Measurements from ENCODE around the gene GPANK1. TPM values are rescaled to one million over a fixed set of nuclear protein-coding genes. Genes with fewer than 3 reads are reported as not detected.

The GPANK1 gene
- total and polyA plus RNA-seq, 2 donors (not counting 1 experiment from before 2014, with no cell fraction given), result 22.6 to 24.3 TPM

DNA sequence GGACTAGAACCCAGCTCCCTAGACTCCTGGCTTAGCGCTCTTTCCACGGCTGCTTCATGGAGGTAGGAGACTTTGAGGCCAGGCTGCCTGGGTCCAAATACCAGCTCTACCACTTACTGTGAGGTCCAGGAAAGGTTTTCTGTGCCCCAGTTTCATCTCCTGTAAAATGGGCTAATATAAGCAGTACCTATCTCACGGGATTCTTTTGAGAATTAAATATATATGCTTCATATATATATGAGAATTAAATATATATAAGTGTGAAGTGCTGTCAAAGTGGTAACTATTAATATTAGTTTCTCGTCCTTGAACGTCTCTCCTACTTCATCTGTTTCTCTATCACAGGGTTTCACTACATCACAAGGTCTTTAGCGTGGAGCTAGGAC is 26.3 kb upstream of the GPANK1 start:
- Mint-ChIP-seq H3K4me1 (peaks cover 17% of the 10 kb centered on the region), H3K27me3 (no peaks in the 10 kb centered on the region), H3K9me3 (ENCODE audit: insufficient read depth) (no peaks in the 10 kb centered on the region), H3K4me3 (no peak overlapping the region), H3K27ac (no peak overlapping the region)
- no peak overlapping the region for H3K9ac ChIP-seq (ENCODE audit: low read length)
- H3K36me3 ChIP-seq (replicated peaks in 1 of 2; ENCODE audit: control extremely low read depth in 1 of 2, control insufficient read depth in 1 of 2, extremely low read depth in 1 of 2, insufficient read depth in 2 of 2, low read length in 1 of 2), result peaks cover 0 to 84% of the 10 kb centered on the region in 2 experiments
- H2AFZ ChIP-seq (ENCODE audit: insufficient read depth, low read depth, low read length, poor library complexity, severe bottlenecking), result no peak overlapping the region
- no peak overlapping the region for H3K27ac ChIP-seq (ENCODE audit: low read length in 2 of 2)
- no peak overlapping the region for H3K4me3 ChIP-seq (ENCODE audit: control extremely low read depth in 1 of 5, extremely low read depth in 1 of 5, insufficient read depth in 1 of 5, low read depth in 2 of 5, low read length in 4 of 5)
- TF ChIP-seq EZH2 (IDR thresholded peaks at IDR 0.05; ENCODE audit: borderline replicate concordance, insufficient read depth, low read depth, low read length, poor library complexity, severe bottlenecking) (no peak), CTCF (IDR thresholded peaks at IDR 0.05) (no peak)
- DNase-seq, result no peak
- H3K4me2 ChIP-seq (replicated peaks; ENCODE audit: low read depth, low read length, poor library complexity, severe bottlenecking), result no peak overlapping the region
- no peaks in the 10 kb centered on the region for H3K27me3 ChIP-seq (replicated peaks in 1 of 4; ENCODE audit: control extremely low read depth in 1 of 4, control insufficient read depth in 3 of 4, insufficient read depth in 4 of 4, low read length in 3 of 4)
- ATAC-seq (ENCODE audit: low read depth), result no peak
- CTCF ChIA-PET, result interaction anchor here (0.9 to 1.6 kb wide), 3 partner anchors 79 to 140 kb away, joined by 3 to 4 read pairs (median 3); no protein-coding TSS in a partner anchor
- peaks cover 10 to 18% of the 10 kb centered on the region in 2 donors for H3K4me1 ChIP-seq (ENCODE audit: control insufficient read depth in 2 of 2, insufficient read depth in 2 of 2, low read length in 2 of 2)
- POLR2A ChIA-PET, result no interaction called here
- WGBS (ENCODE audit: insufficient coverage), result 100% methylated on average over 2 of the region's 6 CpGs
- H3K79me2 ChIP-seq (ENCODE audit: control insufficient read depth, insufficient read depth, low read length), result no peaks in the 10 kb centered on the region
- no peaks in the 10 kb centered on the region for H4K20me1 ChIP-seq (ENCODE audit: control insufficient read depth, insufficient read depth, low read length, poor library complexity, severe bottlenecking)
- H3K9me3 ChIP-seq (ENCODE audit: control extremely low read depth in 1 of 3, control insufficient read depth in 2 of 3, insufficient read depth in 1 of 3, low read length in 2 of 3), result no peaks in the 10 kb centered on the region
- intact Hi-C loops (cut with micrococcal nuclease), result no loop called here

DNA sequence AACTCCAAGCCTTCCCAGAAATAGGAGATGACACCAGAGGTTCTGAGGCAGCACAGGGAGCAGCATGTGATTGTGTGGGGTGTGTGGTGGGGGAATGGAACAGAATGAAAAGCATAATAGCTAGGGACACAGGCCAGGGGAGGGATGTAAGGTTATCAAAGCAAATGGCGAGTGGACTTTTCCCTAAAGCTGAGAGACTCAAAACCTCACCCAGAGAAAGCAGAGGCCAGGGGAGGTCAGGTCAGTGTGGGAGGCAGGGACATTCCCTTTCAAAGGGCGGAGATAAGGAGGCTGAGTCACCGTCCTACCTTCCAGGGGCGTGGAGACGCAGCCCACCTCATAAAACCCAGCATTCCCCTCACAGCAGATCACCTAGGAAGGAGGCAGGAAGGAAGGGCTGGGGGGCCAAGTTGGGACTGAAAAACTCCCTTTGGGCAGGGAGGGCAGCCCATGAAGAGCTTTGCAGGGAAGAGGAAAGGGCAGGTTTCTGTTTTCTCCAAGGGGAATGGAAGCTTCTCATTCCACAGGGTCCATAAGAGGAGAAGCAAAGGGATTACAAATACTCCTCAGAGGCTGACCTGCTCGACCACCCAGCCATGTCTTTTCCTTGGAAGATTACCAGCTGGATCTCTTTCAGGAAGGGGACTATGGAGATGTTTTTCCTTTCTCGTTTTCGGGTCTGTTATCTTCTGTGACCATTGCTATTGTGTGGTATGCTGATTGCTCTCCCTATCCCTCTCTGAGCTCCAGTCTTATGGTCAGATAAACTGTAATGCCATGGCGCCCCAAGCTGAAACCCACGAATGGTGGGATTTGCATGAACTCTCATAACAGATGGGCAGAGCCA is 25.7 kb upstream of the GPANK1 start:
- Histone ChIP-seq H3K79me2 (ENCODE audit: control insufficient read depth, insufficient read depth, low read length) (no peaks in the 10 kb centered on the region), H3K9me3 (ENCODE audit: control extremely low read depth in 1 of 3, control insufficient read depth in 2 of 3, insufficient read depth in 1 of 3, low read length in 2 of 3) (no peaks in the 10 kb centered on the region), H3K27me3 (replicated peaks in 1 of 4; ENCODE audit: control extremely low read depth in 1 of 4, control insufficient read depth in 3 of 4, insufficient read depth in 4 of 4, low read length in 3 of 4) (no peaks in the 10 kb centered on the region), H2AFZ (ENCODE audit: insufficient read depth, low read depth, low read length, poor library complexity, severe bottlenecking) (no peak overlapping the region), H4K20me1 (ENCODE audit: control insufficient read depth, insufficient read depth, low read length, poor library complexity, severe bottlenecking) (no peaks in the 10 kb centered on the region), H3K4me2 (replicated peaks; ENCODE audit: low read depth, low read length, poor library complexity, severe bottlenecking) (no peak overlapping the region), H3K36me3 (replicated peaks in 1 of 2; ENCODE audit: control extremely low read depth in 1 of 2, control insufficient read depth in 1 of 2, extremely low read depth in 1 of 2, insufficient read depth in 2 of 2, low read length in 1 of 2) (peaks cover 0 to 86% of the 10 kb centered on the region in 2 experiments), H3K27ac (ENCODE audit: low read length in 2 of 2) (peak overlapping the region in 1 of 2 donors; percentile 32), H3K4me1 (ENCODE audit: control insufficient read depth in 2 of 2, insufficient read depth in 2 of 2, low read length in 2 of 2) (peaks cover 10 to 18% of the 10 kb centered on the region in 2 donors), H3K4me3 (ENCODE audit: control extremely low read depth in 1 of 5, extremely low read depth in 1 of 5, insufficient read depth in 1 of 5, low read depth in 2 of 5, low read length in 4 of 5) (no peak overlapping the region), H3K9ac (ENCODE audit: low read length) (no peak overlapping the region)
- ATAC-seq (ENCODE audit: low read depth) (no peak), DNase-seq (no peak)
- intact Hi-C loops (cut with micrococcal nuclease), result no loop called here
- Mint-ChIP-seq H3K27me3 (no peaks in the 10 kb centered on the region), H3K4me1 (peaks cover 17% of the 10 kb centered on the region), H3K27ac (no peak overlapping the region), H3K4me3 (no peak overlapping the region), H3K9me3 (ENCODE audit: insufficient read depth) (no peaks in the 10 kb centered on the region)
- ChIA-PET POLR2A (interaction anchor here (0.6 kb wide), 1 partner anchor 8 kb away, joined by 4 read pairs; no protein-coding TSS in a partner anchor), CTCF (interaction anchor here (0.9 to 1.6 kb wide), 3 partner anchors 79 to 140 kb away, joined by 3 to 4 read pairs (median 3); no protein-coding TSS in a partner anchor)
- no peak for TF ChIP-seq EZH2 (IDR thresholded peaks at IDR 0.05; ENCODE audit: borderline replicate concordance, insufficient read depth, low read depth, low read length, poor library complexity, severe bottlenecking)
- TF ChIP-seq CTCF (IDR thresholded peaks at IDR 0.05), result no peak
- WGBS (ENCODE audit: insufficient coverage), result 89% methylated on average over 4 of the region's 10 CpGs

Data from B cell (primary cell).